Measurements from ENCODE around the gene TTC39B.

Gene TTC39B

GRCh38 chr9:15180124-15180523 lies 126.9 kb downstream of the TTC39B start:
- TF ChIP-seq CTCF (IDR thresholded peaks at IDR 0.05; ENCODE audit: insufficient read depth, low read length, missing control alignments), result no peak
- no peak for DNase-seq (ENCODE audit: low read depth, low spot score)
- H3K4me3 ChIP-seq (ENCODE audit: low read depth, low read length), result no peak overlapping the region
- ChIA-PET POLR2A (no interaction called here), CTCF (interaction anchor here (1.2 kb wide), 1 partner anchor 11 kb away, joined by 3 read pairs; no protein-coding TSS in a partner anchor)

GRCh38 chr9:15178631-15179030 lies 128.4 kb downstream of the TTC39B start:
- H3K4me3 ChIP-seq (ENCODE audit: low read depth, low read length), result no peak overlapping the region
- no peak for DNase-seq (ENCODE audit: low read depth, low spot score)
- ChIA-PET CTCF (no interaction called here), POLR2A (no interaction called here)
- TF ChIP-seq CTCF (IDR thresholded peaks at IDR 0.05; ENCODE audit: insufficient read depth, low read length, missing control alignments), result no peak

- POLR2A ChIA-PET, result no interaction called here
- CTCF ChIA-PET, result no interaction called here
- DNase-seq (ENCODE audit: low read depth, low spot score), result no peak
- no peak for TF ChIP-seq CTCF (IDR thresholded peaks at IDR 0.05; ENCODE audit: insufficient read depth, low read length, missing control alignments)
- no peak overlapping the region for H3K4me3 ChIP-seq (ENCODE audit: low read depth, low read length)
These were observed 130.2 kb downstream of the TTC39B start for GRCh38 chr9:15176836-15177235.

DNA sequence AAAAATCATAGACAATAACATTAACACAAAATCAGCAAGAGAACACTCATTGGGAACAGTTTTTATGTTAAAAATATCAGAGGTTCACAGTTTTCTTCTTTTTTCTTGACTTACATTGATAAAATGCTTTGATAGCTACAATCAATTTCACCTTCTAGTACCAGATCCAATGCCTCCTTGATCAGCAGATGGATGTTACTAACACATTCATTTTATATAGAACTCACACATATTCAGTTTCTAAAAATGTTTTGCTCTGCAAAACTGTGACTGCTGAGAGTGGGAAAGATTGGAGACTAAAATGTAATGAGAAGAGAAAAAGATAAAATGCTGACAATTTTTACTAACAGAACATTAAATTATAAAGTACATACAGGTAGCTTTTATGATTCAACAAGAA lies 143.1 kb downstream of the TTC39B start:
- ChIA-PET CTCF (interaction anchor here (0.7 kb wide), 1 partner anchor 28 kb away, joined by 3 read pairs; no protein-coding TSS in a partner anchor), POLR2A (no interaction called here)
- no peak for DNase-seq (ENCODE audit: low read depth, low spot score)
- no peak overlapping the region for H3K4me3 ChIP-seq (ENCODE audit: low read depth, low read length)
- TF ChIP-seq CTCF (IDR thresholded peaks at IDR 0.05; ENCODE audit: insufficient read depth, low read length, missing control alignments), result no peak

DNA sequence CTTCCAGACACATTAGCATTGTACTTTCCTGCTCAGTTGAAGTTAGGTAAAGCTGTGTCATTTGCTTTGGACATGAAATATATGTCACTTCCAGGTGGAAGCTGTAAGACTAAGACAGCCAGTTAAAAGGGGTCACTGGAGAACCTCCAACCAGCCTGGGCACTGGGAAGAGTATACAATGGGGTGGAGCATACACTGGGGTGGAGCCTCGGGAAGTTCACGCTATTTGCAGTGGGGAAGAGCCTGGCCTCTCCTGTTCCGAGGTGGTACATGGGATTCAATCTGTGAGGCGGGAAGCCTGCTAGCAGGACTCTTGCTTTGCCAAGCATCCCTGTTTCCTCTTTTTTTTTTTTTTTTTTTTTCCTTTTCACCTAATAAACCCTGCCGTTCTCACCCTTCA lies 145.3 kb downstream of the TTC39B start:
- ChIA-PET CTCF (no interaction called here), POLR2A (no interaction called here)
- DNase-seq (ENCODE audit: low read depth, low spot score), result no peak
- no peak for TF ChIP-seq CTCF (IDR thresholded peaks at IDR 0.05; ENCODE audit: insufficient read depth, low read length, missing control alignments)
- H3K4me3 ChIP-seq (ENCODE audit: low read depth, low read length), result no peak overlapping the region

- TF ChIP-seq CTCF (IDR thresholded peaks at IDR 0.05; ENCODE audit: insufficient read depth, low read length, missing control alignments), result no peak
- ChIA-PET POLR2A (no interaction called here), CTCF (no interaction called here)
- no peak for DNase-seq (ENCODE audit: low read depth, low spot score)
- no peak overlapping the region for H3K4me3 ChIP-seq (ENCODE audit: low read depth, low read length)
These were observed 146.3 kb downstream of the TTC39B start for GRCh38 chr9:15160673-15161072.
